ENCODE results near the gene HOXD10. TPM values are rescaled to one million over a fixed set of nuclear protein-coding genes. Genes with fewer than 3 reads are reported as not detected.

The HOXD10 gene
- total RNA-seq, 1 donor from 2014 or later, result not detected

DNA sequence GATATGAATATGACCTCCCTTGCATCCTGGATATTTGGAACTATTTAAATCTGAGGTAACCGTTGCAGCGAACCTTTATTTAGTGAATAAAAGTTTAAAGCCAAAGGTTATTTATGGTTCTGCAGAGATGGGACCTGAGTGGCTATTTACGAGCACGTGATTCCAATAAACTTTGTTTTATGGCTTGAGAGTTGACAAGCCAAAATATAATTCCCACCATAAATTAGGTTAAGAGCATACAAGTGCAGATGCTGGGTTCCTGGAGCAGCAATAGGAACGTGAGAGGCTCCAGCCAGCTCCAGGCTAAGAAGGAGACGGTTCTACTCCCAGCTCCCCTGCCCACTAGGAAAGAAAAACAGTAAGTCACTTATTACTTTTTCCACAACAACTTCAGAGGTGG, 29.5 kb downstream of the HOXD10 start:
- no peak overlapping the region for H3K4me3 Mint-ChIP-seq (ENCODE audit: unreplicated experiment)
- H3K9me3 Mint-ChIP-seq (ENCODE audit: low read depth), result no peaks in the 10 kb centered on the region
- TF ChIP-seq, protein P1, sequence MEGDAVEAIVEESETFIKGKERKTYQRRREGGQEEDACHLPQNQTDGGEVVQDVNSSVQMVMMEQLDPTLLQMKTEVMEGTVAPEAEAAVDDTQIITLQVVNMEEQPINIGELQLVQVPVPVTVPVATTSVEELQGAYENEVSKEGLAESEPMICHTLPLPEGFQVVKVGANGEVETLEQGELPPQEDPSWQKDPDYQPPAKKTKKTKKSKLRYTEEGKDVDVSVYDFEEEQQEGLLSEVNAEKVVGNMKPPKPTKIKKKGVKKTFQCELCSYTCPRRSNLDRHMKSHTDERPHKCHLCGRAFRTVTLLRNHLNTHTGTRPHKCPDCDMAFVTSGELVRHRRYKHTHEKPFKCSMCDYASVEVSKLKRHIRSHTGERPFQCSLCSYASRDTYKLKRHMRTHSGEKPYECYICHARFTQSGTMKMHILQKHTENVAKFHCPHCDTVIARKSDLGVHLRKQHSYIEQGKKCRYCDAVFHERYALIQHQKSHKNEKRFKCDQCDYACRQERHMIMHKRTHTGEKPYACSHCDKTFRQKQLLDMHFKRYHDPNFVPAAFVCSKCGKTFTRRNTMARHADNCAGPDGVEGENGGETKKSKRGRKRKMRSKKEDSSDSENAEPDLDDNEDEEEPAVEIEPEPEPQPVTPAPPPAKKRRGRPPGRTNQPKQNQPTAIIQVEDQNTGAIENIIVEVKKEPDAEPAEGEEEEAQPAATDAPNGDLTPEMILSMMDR (IDR thresholded peaks at IDR 0.05), result no peak
- no peaks in the 10 kb centered on the region for H3K36me3 Mint-ChIP-seq (ENCODE audit: low read depth)
- H3K27me3 Mint-ChIP-seq (ENCODE audit: low read depth), result peaks cover 92% of the 10 kb centered on the region
- H3K4me1 Mint-ChIP-seq (ENCODE audit: low read depth), result no peaks in the 10 kb centered on the region
- H3K27ac Mint-ChIP-seq (ENCODE audit: unreplicated experiment), result no peak overlapping the region
- no peak for DNase-seq (ENCODE audit: low spot score)

- no peak overlapping the region for H3K27ac Mint-ChIP-seq (ENCODE audit: unreplicated experiment)
- H3K4me3 Mint-ChIP-seq (ENCODE audit: unreplicated experiment), result no peak overlapping the region
- H3K27me3 Mint-ChIP-seq (ENCODE audit: low read depth), result peaks cover 91% of the 10 kb centered on the region
- TF ChIP-seq, protein P1 (IDR thresholded peaks at IDR 0.05), result no peak
- H3K4me1 Mint-ChIP-seq (ENCODE audit: low read depth), result no peaks in the 10 kb centered on the region
- H3K36me3 Mint-ChIP-seq (ENCODE audit: low read depth), result no peaks in the 10 kb centered on the region
- DNase-seq (ENCODE audit: low spot score), result no peak
- H3K9me3 Mint-ChIP-seq (ENCODE audit: low read depth), result no peaks in the 10 kb centered on the region
These were observed 30.1 kb downstream of the HOXD10 start for GRCh38 chr2:176146645-176147044.

DNA sequence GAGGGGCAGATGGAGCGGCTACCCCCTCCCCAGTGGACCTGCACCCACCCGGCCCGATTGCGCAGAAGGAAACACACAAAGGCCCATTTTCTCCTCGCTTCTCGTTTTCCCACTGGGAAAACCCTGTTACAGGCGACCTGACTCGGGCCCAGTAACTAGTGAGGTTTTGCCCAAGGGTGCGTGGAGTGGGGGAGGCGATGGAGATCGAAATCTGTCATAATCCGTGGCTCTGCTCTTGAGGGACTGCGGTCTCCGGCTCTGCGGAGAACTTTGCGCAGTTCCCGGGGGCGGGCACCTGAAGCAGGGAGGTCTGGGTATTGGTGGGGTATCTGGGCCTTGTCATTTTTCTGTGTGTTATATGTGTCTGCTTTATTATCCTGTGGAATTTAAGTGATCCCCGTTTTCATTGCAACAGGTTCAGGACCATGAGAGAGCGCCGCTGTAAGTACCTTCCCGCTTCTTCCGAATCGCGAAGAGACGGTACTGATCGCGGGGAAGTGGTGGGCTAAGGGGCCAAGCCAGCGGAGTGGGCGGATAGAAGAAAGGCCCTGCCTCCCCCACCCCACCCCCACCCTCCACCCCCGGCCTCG, 30.7 kb downstream of the HOXD10 start:
- H3K9me3 Mint-ChIP-seq (ENCODE audit: low read depth), result no peaks in the 10 kb centered on the region
- H3K4me3 Mint-ChIP-seq (ENCODE audit: unreplicated experiment), result no peak overlapping the region

GRCh38 chr2:176147800-176148496, 31.4 kb downstream of the HOXD10 start:
- H3K9me3 Mint-ChIP-seq (ENCODE audit: low read depth), result no peaks in the 10 kb centered on the region
- DNase-seq (ENCODE audit: low spot score), result no peak
- TF ChIP-seq, protein P1 (IDR thresholded peaks at IDR 0.05), result no peak
- H3K27me3 Mint-ChIP-seq (ENCODE audit: low read depth), result peaks cover 87% of the 10 kb centered on the region
- no peak overlapping the region for H3K27ac Mint-ChIP-seq (ENCODE audit: unreplicated experiment)
- H3K4me3 Mint-ChIP-seq (ENCODE audit: unreplicated experiment), result no peak overlapping the region
- H3K36me3 Mint-ChIP-seq (ENCODE audit: low read depth), result no peaks in the 10 kb centered on the region
- H3K4me1 Mint-ChIP-seq (ENCODE audit: low read depth), result no peaks in the 10 kb centered on the region

More for the DNA sequence above, 30.7 kb downstream of the HOXD10 start:
- TF ChIP-seq, protein P1 (IDR thresholded peaks at IDR 0.05), result no peak
- Mint-ChIP-seq H3K36me3 (ENCODE audit: low read depth) (no peaks in the 10 kb centered on the region), H3K4me1 (ENCODE audit: low read depth) (no peaks in the 10 kb centered on the region), H3K27me3 (ENCODE audit: low read depth) (peaks cover 87% of the 10 kb centered on the region), H3K27ac (ENCODE audit: unreplicated experiment) (no peak overlapping the region)
- no peak for DNase-seq (ENCODE audit: low spot score)

DNA sequence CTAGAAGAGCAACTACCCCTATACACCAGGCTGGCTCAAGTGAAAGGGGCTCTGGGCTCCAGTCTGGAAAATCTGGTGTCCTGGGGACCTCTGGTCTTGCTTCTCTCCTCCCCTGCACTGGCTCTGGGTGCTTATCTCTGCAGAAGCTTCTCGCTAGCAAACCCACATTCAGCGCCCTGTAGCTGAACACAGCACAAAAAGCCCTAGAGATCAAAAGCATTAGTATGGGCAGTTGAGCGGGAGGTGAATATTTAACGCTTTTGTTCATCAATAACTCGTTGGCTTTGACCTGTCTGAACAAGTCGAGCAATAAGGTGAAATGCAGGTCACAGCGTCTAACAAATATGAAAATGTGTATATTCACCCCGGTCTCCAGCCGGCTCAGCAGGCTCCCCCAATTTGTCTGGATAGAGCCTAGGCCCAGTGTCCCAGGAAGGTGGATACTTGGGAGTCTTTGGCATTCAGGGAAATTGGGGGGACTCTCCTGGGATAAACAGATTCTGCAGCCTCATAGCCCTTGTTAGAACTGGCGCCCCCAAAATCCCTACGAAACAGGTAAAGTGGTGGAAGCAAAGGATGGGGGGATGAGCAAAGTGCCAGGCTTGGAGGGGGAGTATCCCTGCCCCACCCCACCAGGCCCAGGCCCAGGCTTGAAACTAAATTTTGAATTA, 32.3 kb downstream of the HOXD10 start:
- DNase-seq (ENCODE audit: low spot score), result no peak
- Mint-ChIP-seq H3K9me3 (ENCODE audit: low read depth) (no peaks in the 10 kb centered on the region), H3K4me3 (ENCODE audit: unreplicated experiment) (no peak overlapping the region), H3K27ac (ENCODE audit: unreplicated experiment) (no peak overlapping the region), H3K27me3 (ENCODE audit: low read depth) (peaks cover 88% of the 10 kb centered on the region), H3K36me3 (ENCODE audit: low read depth) (no peaks in the 10 kb centered on the region), H3K4me1 (ENCODE audit: low read depth) (no peaks in the 10 kb centered on the region)
- TF ChIP-seq, protein P1 (IDR thresholded peaks at IDR 0.05), result no peak

Measured in chondrocyte (in vitro differentiated cells).